PC-3 (cell line): ENCODE measurements around the gene BPIFB4. TPM values are rescaled to one million over a fixed set of nuclear protein-coding genes. Genes with fewer than 3 reads are reported as not detected.

Source experiments
- ATAC-seq: fragments of 200-7000 bp; cut with Tn5 transposase; 2 replicates; pipeline ENCODE4 v1.9.1; 2020; ENCODE audit warnings: mild to moderate bottlenecking, moderate library complexity
- BruUV-seq: library from RNA; stranded (reverse); fragments of 400-500 nt; replicated peaks from 2 replicates; lab custom pipeline; 2021; lab: Mats Ljungman, UMichigan
- CTCF ChIA-PET: fragments of 300-600 bp; sonication (Branson Sonifier 250); formaldehyde crosslinking; loops from one replicate; lab custom pipeline; 2022; ENCODE audit warnings: antibody characterized with exemption; lab: Charles Lee
- POLR2A ChIA-PET: fragments of 300-600 bp; sonication (Branson Sonifier 250); formaldehyde crosslinking; loops from one replicate; lab custom pipeline; 2022; ENCODE audit warnings: antibody characterized with exemption; ENCODE audit not compliant: unreplicated experiment; lab: Charles Lee
- DNase-seq: peaks from one replicate; pipeline ENCODE4 v3.0.0-alpha.2; 2015
- H2AFZ ChIP-seq: fragments of 300-600 bp; sonication (generic); 2 replicates; pipeline ENCODE4 v1.6.0; 2016; ENCODE audit warnings: antibody characterized with exemption, low read length
- H3F3A ChIP-seq: fragments of 300-600 bp; sonication (generic); one replicate; pipeline ENCODE4 v1.6.0; 2017; ENCODE audit warnings: antibody characterized with exemption, low read length, control low read depth, mild to moderate bottlenecking; ENCODE audit not compliant: unreplicated experiment
- H3K27ac ChIP-seq: fragments of 300-600 bp; sonication (generic); 2 replicates; pipeline ENCODE4 v1.5.1; 2016; ENCODE audit warnings: mild to moderate bottlenecking, low read length
- H3K27me3 ChIP-seq: fragments of 300-600 bp; sonication (generic); 2 replicates; pipeline ENCODE4 v1.6.1; 2016; ENCODE audit warnings: low read length, mixed read lengths
- H3K36me3 ChIP-seq: fragments of 300-600 bp; sonication (generic); 2 replicates; pipeline ENCODE4 v1.6.1; 2016; ENCODE audit warnings: low read depth, mixed run types, low read length, mixed read lengths
- H3K4me1 ChIP-seq: fragments of 300-600 bp; sonication (generic); 2 replicates; pipeline ENCODE4 v1.5.1; 2016; ENCODE audit warnings: low read length; ENCODE audit not compliant: insufficient read depth
- H3K4me2 ChIP-seq: fragments of 300-600 bp; sonication (generic); 2 replicates; pipeline ENCODE4 v1.6.0; 2016; ENCODE audit warnings: low read length
- H3K4me3 ChIP-seq: fragments of 300-600 bp; sonication (generic); 2 replicates; pipeline ENCODE4 v1.5.1; 2016; ENCODE audit warnings: mild to moderate bottlenecking, low read length, mixed read lengths
- H3K79me2 ChIP-seq: fragments of 300-600 bp; sonication (generic); 2 replicates; pipeline ENCODE4 v1.6.1; 2017; ENCODE audit warnings: low read length, mixed read lengths
- H3K9ac ChIP-seq: fragments of 300-600 bp; sonication (generic); 2 replicates; pipeline ENCODE4 v1.6.0; 2016; ENCODE audit warnings: mild to moderate bottlenecking, low read length
- H3K9me2 ChIP-seq: fragments of 300-600 bp; sonication (generic); replicated peaks from 2 replicates; pipeline ENCODE4 v1.6.1; 2016; ENCODE audit warnings: mixed run types, low read length, mixed read lengths
- H3K9me3 ChIP-seq: fragments of 300-600 bp; sonication (generic); 2 replicates; pipeline ENCODE4 v1.6.1; 2016; ENCODE audit warnings: low read length, mixed read lengths
- H4K20me1 ChIP-seq: fragments of 300-600 bp; sonication (generic); 2 replicates; pipeline ENCODE4 v1.6.1; 2016; ENCODE audit warnings: low read length, mixed read lengths
- EZH2 ChIP-seq: fragments of 300-600 bp; sonication (generic); IDR thresholded peaks from one replicate; pipeline ENCODE4 v1.6.1; 2017; ENCODE audit warnings: antibody characterized with exemption, mild to moderate bottlenecking, low read length; ENCODE audit not compliant: unreplicated experiment
- EZH2phosphoT487 ChIP-seq: fragments of 300-600 bp; sonication (generic); IDR thresholded peaks from 2 replicates; pipeline ENCODE4 v1.6.1; 2018; ENCODE audit warnings: mild to moderate bottlenecking, antibody characterized with exemption, low read length, borderline replicate concordance
- intact Hi-C: fragments of 100-400 bp; cut with micrococcal nuclease; formaldehyde crosslinking; loops from 2 replicates; pipeline ENCODE4 v1.9.0; 2023
- total RNA-seq: library from RNA; depleted of rRNA; stranded (reverse); fragments of >200 nt; gene quantifications from 2 replicates; pipeline ENCODE4 v1.2.3, GENCODE V29; 2014
- TF ChIP-seq, protein P1 (sequence below): fragments of 300-600 bp; sonication (generic); conservative IDR thresholded peaks from 2 replicates; pipeline ENCODE4 v1.5.1; 2017; ENCODE audit warnings: antibody characterized with exemption, low read depth, mild to moderate bottlenecking, low read length

Gene BPIFB4
- total RNA-seq, 1 experiment from 2014 or later = not detected

DNA sequence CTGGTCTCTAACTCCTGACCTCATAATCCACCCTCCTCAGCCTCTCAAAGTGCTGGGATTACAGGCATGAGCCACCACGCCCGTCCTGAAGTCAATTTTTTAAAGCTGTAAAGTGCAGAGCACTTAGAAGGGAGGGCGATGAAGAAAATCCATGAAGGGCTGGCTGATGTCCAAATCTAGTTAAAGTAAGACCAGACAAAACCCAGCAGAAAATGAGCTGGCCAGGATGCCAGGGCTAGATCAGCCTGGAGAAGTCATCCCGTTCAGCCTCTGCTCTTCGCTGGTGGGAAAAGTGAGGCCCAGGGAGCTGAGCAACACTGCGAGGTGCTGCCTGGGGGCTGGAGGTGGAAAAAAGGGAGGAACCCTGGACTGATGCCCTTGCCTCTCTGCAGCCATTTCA lies 3.1 kb downstream of the BPIFB4 start:
- H2AFZ ChIP-seq = no peak overlapping the region
- no peak overlapping the region for H3K27ac ChIP-seq
- ChIA-PET CTCF (interaction anchor here (0.6 kb wide), 1 partner anchor 292 kb away, joined by 7 read pairs; no protein-coding TSS in a partner anchor), POLR2A (no interaction called here)
- no peaks in the 10 kb centered on the region for H3K9me3 ChIP-seq
- TF ChIP-seq EZH2phosphoT487 (no peak), EZH2 (no peak)
- TF ChIP-seq, protein P1, sequence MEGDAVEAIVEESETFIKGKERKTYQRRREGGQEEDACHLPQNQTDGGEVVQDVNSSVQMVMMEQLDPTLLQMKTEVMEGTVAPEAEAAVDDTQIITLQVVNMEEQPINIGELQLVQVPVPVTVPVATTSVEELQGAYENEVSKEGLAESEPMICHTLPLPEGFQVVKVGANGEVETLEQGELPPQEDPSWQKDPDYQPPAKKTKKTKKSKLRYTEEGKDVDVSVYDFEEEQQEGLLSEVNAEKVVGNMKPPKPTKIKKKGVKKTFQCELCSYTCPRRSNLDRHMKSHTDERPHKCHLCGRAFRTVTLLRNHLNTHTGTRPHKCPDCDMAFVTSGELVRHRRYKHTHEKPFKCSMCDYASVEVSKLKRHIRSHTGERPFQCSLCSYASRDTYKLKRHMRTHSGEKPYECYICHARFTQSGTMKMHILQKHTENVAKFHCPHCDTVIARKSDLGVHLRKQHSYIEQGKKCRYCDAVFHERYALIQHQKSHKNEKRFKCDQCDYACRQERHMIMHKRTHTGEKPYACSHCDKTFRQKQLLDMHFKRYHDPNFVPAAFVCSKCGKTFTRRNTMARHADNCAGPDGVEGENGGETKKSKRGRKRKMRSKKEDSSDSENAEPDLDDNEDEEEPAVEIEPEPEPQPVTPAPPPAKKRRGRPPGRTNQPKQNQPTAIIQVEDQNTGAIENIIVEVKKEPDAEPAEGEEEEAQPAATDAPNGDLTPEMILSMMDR = no peak
- H3K4me2 ChIP-seq = no peak overlapping the region
- intact Hi-C loops = no loop called here
- peaks cover 12% of the 10 kb centered on the region; the same call in 1 of the 2 replicates for H3K27me3 ChIP-seq
- no peaks in the 10 kb centered on the region for H4K20me1 ChIP-seq
- H3K4me3 ChIP-seq = no peak overlapping the region
- ATAC-seq (no peak), DNase-seq (no peak)
- H3K79me2 ChIP-seq = no peaks in the 10 kb centered on the region
- no peaks in the 10 kb centered on the region for H3K36me3 ChIP-seq
- no TSS peak for BruUV-seq
- no peaks in the 10 kb centered on the region for H3K4me1 ChIP-seq
- H3K9me2 ChIP-seq = no peaks in the 10 kb centered on the region
- H3F3A ChIP-seq = no peaks in the 10 kb centered on the region
- H3K9ac ChIP-seq = no peak overlapping the region

DNA sequence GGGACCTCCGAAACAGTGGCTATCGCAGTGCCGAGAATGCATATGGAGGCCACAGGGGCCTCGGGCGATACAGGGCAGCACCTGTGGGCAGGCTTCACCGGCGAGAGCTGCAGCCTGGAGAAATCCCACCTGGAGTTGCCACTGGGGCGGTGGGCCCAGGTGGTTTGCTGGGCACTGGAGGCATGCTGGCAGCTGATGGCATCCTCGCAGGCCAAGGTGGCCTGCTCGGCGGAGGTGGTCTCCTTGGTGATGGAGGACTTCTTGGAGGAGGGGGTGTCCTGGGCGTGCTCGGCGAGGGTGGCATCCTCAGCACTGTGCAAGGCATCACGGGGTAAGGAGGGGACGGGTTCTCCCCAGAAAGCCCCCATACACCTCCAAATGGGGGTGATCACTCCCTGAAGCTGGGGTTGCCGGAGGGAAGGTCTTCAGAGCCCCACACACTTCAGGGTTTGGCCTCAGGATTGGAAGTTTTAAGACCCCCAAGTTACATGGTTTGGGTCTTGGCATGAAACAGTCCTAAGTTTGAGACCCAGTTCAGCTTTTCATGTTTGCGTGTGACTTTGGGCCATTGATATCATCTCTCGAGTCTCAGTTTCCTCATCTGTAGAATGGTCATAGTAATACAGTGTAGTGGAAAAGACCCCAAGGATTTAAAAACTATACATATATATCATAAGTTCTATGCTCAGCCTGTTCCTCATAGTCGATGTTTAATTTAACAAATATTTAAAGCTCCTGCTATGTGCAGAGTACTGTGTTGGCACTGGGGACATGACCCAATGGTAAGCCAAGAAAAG lies 4.3 kb downstream of the BPIFB4 start:
- intact Hi-C loops = no loop called here
- CTCF ChIA-PET = no interaction called here

More for the DNA sequence above, 4.3 kb downstream of the BPIFB4 start:
- H3K36me3 ChIP-seq = no peaks in the 10 kb centered on the region
- no peak overlapping the region for H3K27ac ChIP-seq
- H3F3A ChIP-seq = no peaks in the 10 kb centered on the region
- DNase-seq = no peak
- no TSS peak for BruUV-seq
- H3K4me2 ChIP-seq = no peak overlapping the region
- TF ChIP-seq, protein P1 = no peak
- TF ChIP-seq EZH2 = no peak
- TF ChIP-seq EZH2phosphoT487 = no peak
- POLR2A ChIA-PET = no interaction called here
- H3K9me2 ChIP-seq = no peaks in the 10 kb centered on the region
- H3K4me1 ChIP-seq = no peaks in the 10 kb centered on the region
- H2AFZ ChIP-seq = no peak overlapping the region
- no peaks in the 10 kb centered on the region for H3K9me3 ChIP-seq
- no peaks in the 10 kb centered on the region for H4K20me1 ChIP-seq
- peaks cover 23% of the 10 kb centered on the region for H3K27me3 ChIP-seq
- H3K4me3 ChIP-seq = no peak overlapping the region
- no peak overlapping the region for H3K9ac ChIP-seq
- H3K79me2 ChIP-seq = no peaks in the 10 kb centered on the region
- no peak for ATAC-seq
